Middle frontal gyrus (tissue), 1 donor: Measurements from ENCODE around the gene EIF2S3.
"Not testable (repeated sequence)": the region's sequence is repeated elsewhere in the genome, so short reads cannot be mapped to it uniquely, and the experiment has no call there.

Experiments used
- DNase-seq: peaks from one replicate; pipeline ENCODE4 v3.0.0-alpha.2; 2015; ENCODE audit warnings: low spot score; ENCODE audit errors: extremely low spot score

EIF2S3 gene

DNA sequence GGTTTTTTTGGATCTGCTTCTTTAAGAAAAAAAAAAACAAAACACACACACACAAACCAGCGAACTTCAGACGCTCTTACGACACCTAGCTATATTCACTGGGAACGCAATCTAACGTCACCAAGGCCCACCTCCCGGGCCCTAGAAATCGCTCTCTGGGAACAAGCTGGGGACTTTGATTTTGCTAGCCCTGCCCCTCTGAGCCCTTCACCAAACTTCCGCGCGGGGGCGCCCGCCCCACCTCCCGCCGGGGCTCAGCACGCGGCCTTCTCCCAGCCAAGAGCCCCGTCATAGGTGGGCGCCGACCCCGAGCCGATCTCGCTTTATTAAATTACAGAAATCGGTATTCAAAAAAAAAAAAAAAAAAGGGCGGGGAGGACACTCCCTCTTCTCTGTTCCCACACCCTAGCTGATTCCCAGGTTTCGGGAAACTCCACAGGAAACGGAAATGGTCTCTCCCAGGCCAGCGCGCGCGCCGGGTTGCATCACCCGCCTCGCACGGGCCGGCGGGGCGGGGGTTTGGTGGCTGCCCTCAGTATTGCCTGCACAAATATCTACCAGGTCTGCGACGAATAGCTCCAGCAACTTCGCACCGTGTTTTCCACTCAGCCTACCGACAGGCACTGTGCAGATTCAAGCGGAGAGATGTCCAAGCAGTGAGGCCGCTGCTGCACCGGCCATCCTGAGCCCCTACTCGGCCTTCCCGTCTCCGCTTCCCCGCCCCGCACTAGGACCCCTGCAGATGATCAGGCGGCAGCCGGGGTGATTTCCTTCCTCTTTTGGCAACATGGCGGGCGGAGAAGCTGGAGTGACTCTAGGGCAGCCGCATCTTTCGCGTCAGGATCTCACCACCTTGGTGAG, at the start of gene EIF2S3:
Gene EIF2S3, plus strand, starts transcription at position 775 of the 861 bp plus-strand sequence. Its CDS starts 13 bp downstream, at position 788.
- peak; percentile 76 for DNase-seq

DNA sequence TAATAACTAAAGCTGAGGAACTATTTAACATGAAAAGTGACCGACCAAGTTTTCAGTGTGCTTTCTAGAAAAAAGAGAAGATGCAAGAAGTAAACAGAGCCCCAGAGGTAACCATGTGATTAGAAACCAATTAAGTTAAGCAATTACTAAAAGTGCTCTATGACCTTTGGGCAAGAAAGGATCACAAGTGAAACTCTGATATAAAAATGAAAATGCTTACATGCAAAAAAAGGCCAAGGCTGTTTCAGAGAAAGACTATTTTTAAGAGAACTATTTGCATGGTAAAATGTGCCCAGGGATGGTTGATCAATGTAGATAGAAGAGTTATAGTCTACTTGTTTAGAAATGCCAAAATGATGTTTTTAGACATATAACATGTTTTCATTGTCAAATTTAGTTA, 49.7 kb upstream of the EIF2S3 start:
- no peak for DNase-seq

DNA sequence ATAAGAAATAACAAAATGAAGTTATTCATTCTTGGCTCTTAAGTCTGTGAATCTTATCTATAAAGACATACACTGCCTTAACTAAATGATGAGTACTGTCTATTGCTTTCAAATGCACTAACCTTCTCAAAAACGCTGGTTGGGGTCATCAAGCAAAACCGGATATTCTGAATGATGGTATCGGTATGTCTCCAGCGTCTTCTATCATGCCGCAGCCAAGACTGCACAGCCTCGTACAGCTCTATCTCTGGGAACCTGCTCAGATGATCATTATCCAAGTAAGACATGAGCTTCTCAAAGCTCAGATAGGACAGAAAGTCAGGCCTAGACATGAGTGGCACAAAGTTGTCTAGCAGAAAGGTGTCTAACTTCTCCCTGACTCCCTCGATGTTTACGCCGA, 48.9 kb upstream of the EIF2S3 start:
- DNase-seq = no peak

DNA sequence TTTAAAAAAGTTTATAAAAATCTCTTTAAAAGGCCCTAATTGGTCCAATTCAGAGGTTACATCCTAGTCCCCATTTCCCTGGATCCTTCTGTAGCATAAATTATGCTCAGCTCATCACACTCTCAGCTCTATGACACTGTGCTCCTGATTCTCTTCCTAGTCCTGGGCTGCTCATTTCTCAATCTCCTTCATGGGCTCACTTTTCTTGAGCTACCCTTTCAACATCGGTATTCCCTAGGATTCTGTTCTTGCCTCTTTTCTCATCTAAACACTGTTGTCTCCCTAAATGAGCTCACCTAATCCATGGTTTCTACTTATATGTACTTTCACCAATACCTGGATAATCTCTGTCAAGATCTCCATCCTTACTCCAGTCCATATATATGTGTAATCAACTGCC, 42.5 kb upstream of the EIF2S3 start:
- no peak for DNase-seq

DNA sequence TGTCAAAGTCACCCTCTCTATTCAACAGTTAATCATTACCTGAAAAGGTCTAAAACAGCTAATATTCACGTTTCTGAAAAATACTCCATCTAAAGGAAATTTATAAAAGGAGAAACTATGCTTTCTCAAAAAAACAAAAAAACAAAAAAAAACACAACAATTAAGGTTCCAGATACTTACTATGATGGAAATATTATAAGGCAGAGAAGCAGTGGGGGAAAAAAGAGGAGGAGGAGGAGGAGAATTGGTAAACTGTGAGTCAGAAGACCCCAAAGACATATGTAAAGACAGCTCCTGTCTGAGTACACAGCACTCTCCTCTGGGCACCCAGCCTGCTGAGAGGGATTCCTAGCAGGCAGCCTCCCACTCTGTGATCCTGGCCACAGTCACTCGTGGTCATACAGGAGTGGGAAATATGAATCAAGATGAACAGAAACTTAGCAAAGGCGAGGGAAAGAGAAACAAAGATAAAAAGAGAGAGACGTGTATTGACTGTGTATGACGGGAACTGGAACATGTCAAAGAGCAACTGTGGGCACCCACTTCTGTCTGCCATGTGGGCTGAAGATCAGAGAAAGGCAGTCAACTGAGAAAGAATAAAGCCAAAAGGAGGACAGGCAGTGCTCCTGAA, 40.3 kb upstream of the EIF2S3 start:
- no peak for DNase-seq

DNA sequence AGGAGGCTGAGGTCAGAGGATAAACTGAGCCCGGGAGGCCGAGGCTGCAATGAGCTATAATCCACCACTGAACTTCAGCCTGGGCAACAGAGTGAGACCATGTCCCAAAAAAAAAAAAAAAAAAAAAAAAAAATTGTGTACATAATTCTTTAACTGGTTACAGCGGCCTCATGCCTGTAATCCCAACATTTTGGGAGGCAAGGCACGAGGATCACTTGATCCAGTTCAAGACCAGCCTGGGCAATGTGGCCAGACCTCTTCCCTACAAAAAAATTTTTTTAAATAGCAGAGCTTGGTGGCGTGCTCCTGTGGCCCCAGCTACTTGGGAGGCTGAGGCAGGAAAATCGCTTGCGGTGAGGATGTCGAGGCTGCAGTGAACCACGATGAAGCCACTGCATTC, 37.1 kb upstream of the EIF2S3 start:
- no peak for DNase-seq

DNA sequence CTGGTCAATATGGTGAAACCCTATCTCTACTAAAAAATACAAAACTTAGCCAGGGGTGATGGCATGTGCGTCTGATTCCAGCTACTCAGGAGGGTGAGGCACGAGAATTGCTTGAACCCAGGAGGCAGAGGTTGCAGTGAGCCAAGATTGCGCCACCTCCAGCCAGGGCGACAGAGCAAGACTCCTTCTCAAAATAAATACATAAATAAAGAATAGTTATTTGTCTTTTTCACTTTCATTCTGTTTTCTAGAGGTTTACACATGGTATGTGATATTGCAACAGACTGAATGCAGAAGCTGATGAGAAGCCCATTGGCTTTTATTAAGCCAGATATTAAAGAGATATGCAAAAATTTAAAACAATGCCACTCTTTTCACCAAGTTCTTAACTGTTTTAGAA, 35.9 kb upstream of the EIF2S3 start:
- no peak for DNase-seq

DNA sequence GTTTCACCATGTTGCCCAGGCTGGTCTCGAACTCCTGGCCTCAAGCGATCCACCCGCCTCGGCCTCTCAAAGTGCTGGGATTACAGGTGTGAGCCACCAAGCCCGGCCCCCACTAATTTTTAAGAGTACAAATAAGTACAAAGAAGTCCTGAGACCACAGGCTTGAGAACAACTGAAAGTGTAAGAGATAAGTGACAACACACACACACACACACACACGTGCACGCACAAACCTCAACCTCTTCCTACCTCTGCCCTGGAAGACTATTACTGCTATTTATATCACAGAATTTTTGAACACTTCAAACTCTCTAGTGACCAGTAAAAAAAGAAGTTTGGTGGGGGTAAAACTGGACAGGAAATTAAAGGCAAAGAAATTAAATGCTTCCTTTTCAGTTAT, 35.3 kb upstream of the EIF2S3 start:
- DNase-seq = no peak

DNA sequence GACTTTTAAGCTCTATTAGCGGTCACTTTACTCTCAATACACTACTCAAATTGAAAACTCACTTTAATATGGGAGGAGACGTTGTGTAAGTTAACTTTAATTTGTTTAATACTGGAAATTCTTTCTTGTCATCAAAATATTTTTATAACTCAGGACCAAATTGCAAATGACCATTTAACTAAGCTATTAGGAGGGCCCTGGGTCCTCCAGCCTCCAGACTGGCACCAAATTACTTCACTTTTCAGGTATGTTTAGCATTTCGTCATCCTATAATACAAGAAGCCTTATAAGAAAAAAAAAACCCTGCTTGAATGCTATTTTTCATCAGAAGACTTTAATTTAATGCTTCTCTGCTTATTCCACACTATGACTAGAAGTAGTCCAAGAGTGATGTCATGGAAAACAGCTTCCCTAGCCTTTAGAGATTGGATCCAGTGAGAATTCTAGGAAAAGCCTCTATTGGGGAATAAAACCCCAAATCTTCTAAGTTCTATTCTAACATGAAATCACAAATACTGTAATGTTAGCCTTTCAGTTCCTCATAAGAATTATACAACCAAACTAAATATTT, 34.4 kb upstream of the EIF2S3 start:
- DNase-seq = no peak

DNA sequence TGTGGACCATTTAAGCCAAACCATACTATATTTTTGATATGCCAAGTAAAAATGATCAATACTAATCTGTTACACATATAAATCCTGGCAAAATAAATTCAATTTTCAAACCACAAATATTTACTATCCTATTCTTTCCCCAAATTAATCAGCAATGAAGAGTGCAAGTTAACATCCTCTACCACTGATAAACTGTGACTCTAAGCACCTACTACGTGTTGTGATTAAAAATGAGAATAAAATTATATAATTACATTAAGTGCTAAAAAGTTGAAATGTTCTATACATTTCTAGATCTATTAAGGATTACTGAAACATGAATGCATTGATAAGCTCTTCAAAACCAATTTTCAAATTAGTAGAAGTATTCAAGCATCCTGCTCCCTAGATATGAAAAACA, 31.2 kb upstream of the EIF2S3 start:
- DNase-seq = no peak

DNA sequence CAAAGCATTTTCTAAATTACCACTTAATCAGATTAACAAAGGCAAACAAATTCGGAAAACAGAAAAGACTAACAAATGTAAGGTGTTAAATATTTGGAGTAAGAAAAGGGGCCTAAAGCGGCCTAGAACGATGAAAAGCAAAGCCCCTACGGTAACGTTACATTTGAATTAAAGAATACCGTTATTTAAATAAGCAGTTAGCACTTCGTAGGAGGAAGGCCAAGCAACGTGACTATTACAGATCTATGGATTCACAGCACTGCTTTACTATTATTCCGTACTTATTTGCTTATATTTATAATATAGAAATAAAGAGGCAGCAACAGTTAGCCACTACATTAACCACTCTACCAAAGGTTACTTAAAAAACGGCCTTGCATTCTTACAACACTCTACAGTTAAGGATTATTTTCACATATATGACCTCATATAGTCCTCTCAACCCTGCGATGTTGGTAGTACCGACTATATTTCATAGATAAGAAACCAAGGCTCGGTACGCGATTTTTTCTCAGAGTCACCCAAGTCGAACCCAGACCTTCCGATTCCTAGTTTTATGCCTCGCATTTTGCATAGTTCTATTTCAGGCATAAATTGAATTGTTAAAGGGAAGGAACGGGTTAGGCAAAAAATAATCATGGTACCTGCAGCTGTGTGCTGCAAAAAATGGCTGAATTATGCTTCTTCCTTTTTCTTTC, 30.6 kb upstream of the EIF2S3 start:
- no peak for DNase-seq

DNA sequence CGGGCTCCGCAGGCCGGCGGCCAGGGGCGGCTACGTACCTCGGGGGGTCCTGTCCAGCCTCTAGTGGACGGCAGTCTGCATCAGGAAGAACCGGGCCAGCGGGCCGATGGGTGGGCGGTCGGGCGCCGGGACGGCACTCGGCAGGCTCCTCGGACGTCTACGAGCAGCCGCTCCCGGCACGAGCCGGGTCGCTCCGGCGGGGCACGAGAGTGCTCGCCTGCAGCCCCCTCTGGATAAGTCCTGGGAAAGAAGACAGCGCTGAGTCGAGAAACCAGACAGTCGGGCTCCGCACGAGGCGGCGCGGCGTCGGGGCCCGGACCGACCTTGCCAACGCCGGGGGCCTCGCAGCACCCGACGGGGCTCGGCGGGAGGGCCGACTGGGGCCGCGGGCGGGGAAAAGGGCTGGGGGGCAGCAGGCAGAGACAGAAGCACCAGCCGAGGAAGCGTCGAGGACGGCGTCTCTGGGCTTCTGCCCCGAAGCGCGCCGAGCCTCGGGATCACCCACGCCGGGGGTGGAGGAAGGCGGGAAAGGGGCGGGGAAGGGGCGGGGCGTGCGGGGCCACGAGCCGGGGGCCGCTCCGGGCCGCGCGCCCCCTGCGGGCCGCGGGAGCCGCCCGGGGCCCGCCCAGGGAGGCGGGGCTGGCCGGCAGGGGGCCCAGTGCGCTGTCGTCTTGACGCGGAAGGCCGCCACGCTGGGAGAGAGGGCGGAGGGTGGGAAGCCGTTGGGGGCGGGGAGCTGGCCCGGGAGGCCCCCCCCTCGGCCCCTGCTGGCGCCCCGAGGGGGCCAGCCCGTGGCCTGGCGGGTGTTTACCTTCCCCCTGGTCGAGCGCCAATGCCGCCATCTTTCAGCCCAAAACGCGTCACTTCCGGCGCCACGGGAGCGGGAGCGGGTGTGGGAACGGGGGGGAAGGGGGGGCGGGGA, 29.7 kb upstream of the EIF2S3 start:
- DNase-seq = peak; percentile 51

DNA sequence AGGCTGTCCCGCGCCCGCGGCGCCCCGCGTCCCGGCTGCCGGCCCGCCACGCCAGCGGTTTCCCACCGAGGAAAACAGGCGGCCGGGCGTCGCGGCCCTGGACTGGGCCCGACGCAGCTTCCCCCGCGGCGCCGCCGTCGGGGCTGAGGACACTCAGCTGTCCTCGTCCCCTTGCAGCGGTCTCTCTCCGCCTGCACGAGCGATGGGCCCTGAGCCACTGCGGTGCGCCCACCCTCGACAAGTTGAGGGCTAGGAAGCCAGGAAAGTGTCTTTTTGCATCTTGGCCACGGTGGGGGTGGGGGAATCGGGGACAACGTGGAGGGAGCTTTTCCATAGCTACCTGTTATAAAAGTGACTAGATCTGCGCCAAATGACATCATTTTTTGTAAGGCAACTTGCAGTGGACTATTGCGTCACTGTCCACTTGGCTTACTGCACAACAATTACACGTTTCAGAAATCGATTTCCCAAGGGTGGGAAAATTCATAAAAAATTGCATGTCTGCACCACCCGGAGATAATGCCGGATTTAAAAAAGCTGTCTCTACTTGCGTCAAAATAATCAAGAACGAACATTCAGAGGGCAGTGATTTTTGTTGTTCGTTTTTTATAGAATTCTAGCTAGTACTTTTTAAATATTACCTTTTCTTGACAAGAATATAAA, 28.9 kb upstream of the EIF2S3 start:
- DNase-seq = no peak

DNA sequence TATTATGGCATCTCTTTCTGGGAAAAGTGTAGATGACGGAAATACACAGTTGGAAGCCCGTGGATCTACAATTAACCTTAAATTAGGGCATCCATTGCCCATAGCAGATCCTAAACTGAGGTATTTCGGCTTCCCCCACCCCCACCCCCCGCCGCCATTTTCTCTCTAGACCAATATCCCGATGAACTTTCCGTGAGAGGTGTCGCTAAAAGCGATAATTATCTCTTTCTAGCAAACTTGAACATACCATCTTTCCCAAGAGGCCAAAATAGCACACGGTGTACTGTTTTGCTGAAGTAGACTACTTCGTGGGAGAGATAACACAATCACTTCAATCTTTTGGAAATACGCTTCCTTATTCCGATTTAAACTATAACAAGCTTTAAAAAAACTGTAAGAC, 28.3 kb upstream of the EIF2S3 start:
- DNase-seq = no peak

DNA sequence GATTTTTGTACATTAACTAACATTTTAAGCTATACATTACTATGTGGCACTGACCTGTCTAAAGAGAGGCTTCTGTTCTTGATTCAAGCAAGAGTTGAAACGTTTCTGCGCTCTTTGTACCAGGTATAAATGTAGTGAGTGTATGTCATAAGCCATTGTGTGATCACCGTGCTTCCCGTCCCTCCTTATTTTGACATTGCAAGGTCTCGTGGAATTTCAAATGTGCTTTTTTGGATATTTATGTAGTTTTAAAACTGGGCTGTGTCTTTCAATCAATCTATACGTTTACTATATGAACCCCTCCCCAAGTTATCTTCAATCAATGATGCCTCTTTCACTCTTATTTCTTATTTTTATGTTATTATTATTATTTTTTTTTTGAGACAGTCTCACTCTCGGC, 27.7 kb upstream of the EIF2S3 start, which contains the start of gene KLHL15:
Gene KLHL15, minus strand, starts transcription at position 101 of the 400 bp plus-strand sequence. CDS start 20,493 bp downstream, outside the sequence.
- DNase-seq = no peak

DNA sequence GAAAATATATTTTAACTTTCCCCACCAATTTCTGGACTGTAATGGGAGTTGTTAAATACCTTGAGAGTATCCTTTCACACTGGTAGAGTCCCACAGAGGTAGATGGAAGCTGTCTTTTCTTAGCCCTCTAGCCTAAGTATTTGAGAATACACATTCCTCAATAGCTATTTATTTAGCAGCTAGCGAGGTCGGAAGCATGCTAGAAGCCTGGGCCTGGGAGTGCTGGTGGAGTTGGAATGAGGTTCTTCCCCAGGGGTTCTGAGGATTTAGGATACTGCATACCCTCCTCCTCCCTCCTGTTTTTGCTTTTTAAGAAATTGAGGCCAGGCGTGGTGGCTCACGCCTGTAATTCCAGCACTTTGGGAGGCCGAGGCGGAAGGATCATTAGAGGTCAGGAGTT, 26.8 kb upstream of the EIF2S3 start:
- DNase-seq = no peak

DNA sequence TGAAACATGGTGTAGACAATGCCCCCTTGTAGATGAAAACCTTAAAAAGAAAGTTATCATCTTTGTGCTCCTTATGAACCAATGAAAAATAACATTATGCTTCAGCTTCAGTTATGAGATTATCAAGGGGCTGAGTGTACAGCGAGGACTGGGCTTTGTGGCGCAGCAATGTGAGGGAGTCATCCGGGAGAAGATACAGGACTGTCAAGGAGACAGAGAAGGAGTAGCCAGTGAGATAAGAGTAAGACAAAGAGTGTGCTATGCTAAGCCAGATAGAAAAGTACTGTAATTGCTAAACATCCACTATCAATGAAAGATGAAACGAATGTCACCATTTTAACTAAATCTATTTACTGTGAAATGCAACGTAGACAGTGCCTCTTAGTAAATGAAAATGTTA, 24.2 kb upstream of the EIF2S3 start:
- DNase-seq = no peak

DNA sequence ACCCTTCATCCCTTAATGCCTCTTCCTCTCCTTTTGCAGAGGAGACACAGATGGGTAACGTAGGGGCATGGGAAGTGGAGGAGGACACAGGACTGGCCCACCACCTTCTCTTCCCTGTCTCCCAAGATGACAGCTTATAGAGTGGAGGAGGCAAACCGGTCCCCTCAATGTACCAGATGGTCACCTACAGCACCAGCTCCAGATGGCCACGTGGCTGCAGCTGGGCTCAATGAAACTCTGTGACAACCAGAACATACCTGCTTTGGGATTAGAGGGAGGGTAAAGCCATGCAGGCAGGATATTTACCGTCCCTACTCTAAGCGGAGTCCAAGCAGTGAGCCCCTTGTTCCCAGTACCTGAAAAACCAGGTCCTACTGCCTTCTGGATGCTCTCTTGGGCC, 20.3 kb upstream of the EIF2S3 start:
- DNase-seq = no peak

DNA sequence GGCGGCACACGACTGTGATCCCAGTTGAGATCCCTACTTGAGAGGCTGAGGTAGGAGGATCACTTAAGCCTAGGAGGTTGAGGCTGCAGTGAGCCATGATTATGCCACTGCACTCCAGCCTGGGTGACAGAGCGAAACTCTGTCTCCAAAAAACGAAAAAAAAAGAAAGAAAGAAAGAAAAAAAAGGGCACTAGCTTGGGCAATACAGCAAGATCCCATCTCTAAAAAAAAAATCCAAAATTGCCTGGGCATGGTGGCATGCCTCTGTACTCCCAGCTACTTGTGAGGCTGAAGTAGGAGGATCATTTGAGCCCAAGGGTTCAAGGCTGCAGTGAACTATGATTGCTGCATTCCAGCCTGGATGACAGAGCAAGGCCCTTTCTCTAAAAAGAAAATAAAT, 17.0 kb upstream of the EIF2S3 start:
- DNase-seq = no peak

DNA sequence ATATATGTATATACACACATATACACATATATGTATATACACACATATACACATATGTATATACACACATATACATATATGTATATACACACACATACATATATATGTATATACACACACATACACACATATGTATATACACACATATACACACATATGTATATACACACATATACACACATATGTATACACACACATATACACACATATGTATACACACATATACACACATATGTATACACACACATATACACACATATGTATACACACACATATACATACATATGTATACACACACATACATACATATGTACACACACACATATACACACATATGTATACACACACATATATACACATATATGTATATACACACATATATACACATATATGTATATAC, 8.7 kb upstream of the EIF2S3 start:
- DNase-seq = not testable (repeated sequence)
